Panc1 (cell line): ENCODE data around the gene CD1C. TPM values are rescaled to one million over a fixed set of nuclear protein-coding genes. Genes with fewer than 3 reads are reported as not detected.

ENCODE experiments used
- ATAC-seq: fragments of 200-7000 bp; cut with Tn5 transposase; 2 replicates; pipeline ENCODE4 v1.9.1; 2020; ENCODE audit warnings: mild to moderate bottlenecking, moderate library complexity
- BruUV-seq: library from RNA; stranded (reverse); fragments of 400-500 nt; replicated peaks from 2 replicates; lab custom pipeline; 2021; lab: Mats Ljungman, UMichigan
- CTCF ChIA-PET: fragments of 300-600 bp; sonication (Branson Sonifier 250); formaldehyde crosslinking; loops from one replicate; lab custom pipeline; 2022; ENCODE audit warnings: antibody characterized with exemption; lab: Charles Lee
- POLR2A ChIA-PET: fragments of 300-600 bp; sonication (Branson Sonifier 250); formaldehyde crosslinking; loops from one replicate; lab custom pipeline; 2022; ENCODE audit warnings: antibody characterized with exemption; lab: Charles Lee
- DNase-seq: peaks from one replicate; pipeline ENCODE4 v3.0.0-alpha.2; 2010; ENCODE audit warnings: low read depth, low spot score
- H3K27ac ChIP-seq: 2 replicates; pipeline ENCODE4 v1.5.1; 2011; ENCODE audit warnings: mild to moderate bottlenecking, low read length, inconsistent platforms
- H3K27me3 ChIP-seq: fragments of 200-500 bp; sonication (Bioruptor generic); 2 replicates; pipeline ENCODE4 v1.6.0; 2014; ENCODE audit warnings: low read length, inconsistent platforms; ENCODE audit not compliant: control insufficient read depth, insufficient read depth
- H3K36me3 ChIP-seq: fragments of 200-500 bp; sonication (Bioruptor generic); 2 replicates; pipeline ENCODE4 v1.5.1; 2014; ENCODE audit warnings: inconsistent platforms, mild to moderate bottlenecking, low read length, moderate library complexity; ENCODE audit not compliant: control insufficient read depth, insufficient read depth
- H3K4me1 ChIP-seq: 2 replicates; pipeline ENCODE4 v1.5.1; 2011; ENCODE audit warnings: inconsistent platforms, mild to moderate bottlenecking, low read length, moderate library complexity; ENCODE audit not compliant: control insufficient read depth, insufficient read depth
- H3K4me3 ChIP-seq, 2 experiments: 2 replicates each; pipeline ENCODE4 v1.5.1; 2011 to 2012; ENCODE audit warnings: low read depth in 2 of 2, low read length in 2 of 2, mild to moderate bottlenecking in 2 of 2, inconsistent platforms in 1 of 2, moderate library complexity in 1 of 2
- H3K9me3 ChIP-seq: fragments of 200-500 bp; sonication (Bioruptor generic); 2 replicates; pipeline ENCODE4 v1.5.1; 2014; ENCODE audit warnings: low read depth, mild to moderate bottlenecking, inconsistent platforms, low read length, moderate library complexity; ENCODE audit not compliant: control insufficient read depth, insufficient read depth
- POLR2AphosphoS5 ChIP-seq: IDR thresholded peaks from 2 replicates; pipeline ENCODE4 v1.6.1; 2012; ENCODE audit warnings: mild to moderate bottlenecking, low read depth, low read length, moderate library complexity
- SIN3A ChIP-seq: IDR thresholded peaks from 2 replicates; pipeline ENCODE4 v1.6.1; 2012; ENCODE audit warnings: low read depth, mild to moderate bottlenecking, low read length, moderate library complexity, borderline replicate concordance; ENCODE audit not compliant: insufficient read depth
- TCF7L2 ChIP-seq: IDR thresholded peaks from 2 replicates; pipeline ENCODE4 v1.6.1; 2011; ENCODE audit warnings: mild to moderate bottlenecking, low read depth, low read length, inconsistent platforms
- in situ Hi-C: cut with HindIII; loops from 2 replicates; pipeline ENCODE4 v1.10.0; 2016; ENCODE audit warnings: low sequenced_read_pairs, low pct_unique_long_range_greater_than_20kb
- intact Hi-C: fragments of 100-400 bp; cut with micrococcal nuclease; formaldehyde crosslinking; loops from one replicate; pipeline ENCODE4 v1.10.0; 2022; ENCODE audit not compliant: unreplicated experiment
- total RNA-seq: library from RNA; stranded (reverse); gene quantifications from one replicate; pipeline ENCODE4 v1.2.1, GENCODE V29; 2021; ENCODE audit not compliant: unreplicated experiment
- TF ChIP-seq, protein P1 (sequence below), 2 experiments: IDR thresholded peaks; 2 replicates each; pipeline ENCODE4 v1.6.1; 2011 to 2012; ENCODE audit warnings: low read depth in 2 of 2, control low read depth in 1 of 2, low read length in 1 of 2, mild to moderate bottlenecking in 1 of 2, moderate library complexity in 1 of 2; ENCODE audit not compliant: insufficient read depth in 1 of 2
- TF ChIP-seq, protein P2 (sequence below): fragments of 450-650 bp; IDR thresholded peaks from 2 replicates; pipeline ENCODE4 v1.5.1; 2017; ENCODE audit warnings: mild to moderate bottlenecking

The CD1C gene
- total RNA-seq, 1 experiment from 2014 or later, result not detected

DNA sequence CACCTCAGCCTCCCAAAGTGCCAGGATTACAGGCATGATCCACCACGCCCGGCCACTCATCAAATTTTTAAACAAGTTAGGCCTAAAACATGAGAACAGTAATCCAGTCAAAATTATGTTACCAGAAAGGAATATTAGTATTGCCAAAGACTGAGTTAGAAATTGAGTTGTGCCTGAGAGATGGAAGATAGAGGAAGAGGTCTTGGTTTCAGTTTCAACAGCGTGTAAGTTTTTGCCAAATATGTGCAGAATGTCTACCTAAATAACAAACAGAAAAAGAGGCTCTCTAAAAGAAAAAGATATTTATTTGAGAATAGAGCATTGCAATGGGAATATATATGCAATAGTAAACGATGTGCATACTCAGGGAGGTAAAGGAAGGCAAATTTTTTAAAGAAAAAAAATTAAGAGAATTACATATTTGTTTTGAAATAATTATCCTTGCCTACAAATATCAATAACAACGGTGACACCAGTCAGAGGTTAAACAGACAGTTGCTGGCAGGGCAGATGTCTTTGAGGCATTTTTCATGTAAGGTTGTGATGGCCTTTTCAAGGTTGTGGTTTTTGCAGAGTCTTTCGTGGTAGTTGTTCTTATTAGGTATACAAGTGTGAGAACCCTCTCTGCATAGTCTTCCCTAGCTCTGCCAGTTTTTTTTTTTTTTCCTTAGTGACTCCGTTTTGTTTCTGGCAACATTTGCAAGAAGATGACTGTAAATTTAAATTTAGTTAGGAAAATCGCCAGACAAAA, 43.9 kb downstream of the CD1C start:
- no peak for DNase-seq
- Histone ChIP-seq H3K27me3 (no peaks in the 10 kb centered on the region), H3K27ac (no peak overlapping the region), H3K4me3 (no peak overlapping the region), H3K9me3 (no peaks in the 10 kb centered on the region), H3K4me1 (no peaks in the 10 kb centered on the region), H3K36me3 (no peaks in the 10 kb centered on the region)
- in situ Hi-C loops, result no loop called here
- TF ChIP-seq TCF7L2, result no peak
- TF ChIP-seq, protein P1, sequence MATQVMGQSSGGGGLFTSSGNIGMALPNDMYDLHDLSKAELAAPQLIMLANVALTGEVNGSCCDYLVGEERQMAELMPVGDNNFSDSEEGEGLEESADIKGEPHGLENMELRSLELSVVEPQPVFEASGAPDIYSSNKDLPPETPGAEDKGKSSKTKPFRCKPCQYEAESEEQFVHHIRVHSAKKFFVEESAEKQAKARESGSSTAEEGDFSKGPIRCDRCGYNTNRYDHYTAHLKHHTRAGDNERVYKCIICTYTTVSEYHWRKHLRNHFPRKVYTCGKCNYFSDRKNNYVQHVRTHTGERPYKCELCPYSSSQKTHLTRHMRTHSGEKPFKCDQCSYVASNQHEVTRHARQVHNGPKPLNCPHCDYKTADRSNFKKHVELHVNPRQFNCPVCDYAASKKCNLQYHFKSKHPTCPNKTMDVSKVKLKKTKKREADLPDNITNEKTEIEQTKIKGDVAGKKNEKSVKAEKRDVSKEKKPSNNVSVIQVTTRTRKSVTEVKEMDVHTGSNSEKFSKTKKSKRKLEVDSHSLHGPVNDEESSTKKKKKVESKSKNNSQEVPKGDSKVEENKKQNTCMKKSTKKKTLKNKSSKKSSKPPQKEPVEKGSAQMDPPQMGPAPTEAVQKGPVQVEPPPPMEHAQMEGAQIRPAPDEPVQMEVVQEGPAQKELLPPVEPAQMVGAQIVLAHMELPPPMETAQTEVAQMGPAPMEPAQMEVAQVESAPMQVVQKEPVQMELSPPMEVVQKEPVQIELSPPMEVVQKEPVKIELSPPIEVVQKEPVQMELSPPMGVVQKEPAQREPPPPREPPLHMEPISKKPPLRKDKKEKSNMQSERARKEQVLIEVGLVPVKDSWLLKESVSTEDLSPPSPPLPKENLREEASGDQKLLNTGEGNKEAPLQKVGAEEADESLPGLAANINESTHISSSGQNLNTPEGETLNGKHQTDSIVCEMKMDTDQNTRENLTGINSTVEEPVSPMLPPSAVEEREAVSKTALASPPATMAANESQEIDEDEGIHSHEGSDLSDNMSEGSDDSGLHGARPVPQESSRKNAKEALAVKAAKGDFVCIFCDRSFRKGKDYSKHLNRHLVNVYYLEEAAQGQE (IDR thresholded peaks at IDR 0.05; ENCODE audit: insufficient read depth in 1 of 2, low read depth in 2 of 2, low read length in 1 of 2), result no peak
- TF ChIP-seq POLR2AphosphoS5, result no peak
- no peak for TF ChIP-seq SIN3A
- no peak for ATAC-seq
- intact Hi-C loops, result no loop called here
- BruUV-seq, result no TSS peak
- ChIA-PET POLR2A (no interaction called here), CTCF (no interaction called here)

DNA sequence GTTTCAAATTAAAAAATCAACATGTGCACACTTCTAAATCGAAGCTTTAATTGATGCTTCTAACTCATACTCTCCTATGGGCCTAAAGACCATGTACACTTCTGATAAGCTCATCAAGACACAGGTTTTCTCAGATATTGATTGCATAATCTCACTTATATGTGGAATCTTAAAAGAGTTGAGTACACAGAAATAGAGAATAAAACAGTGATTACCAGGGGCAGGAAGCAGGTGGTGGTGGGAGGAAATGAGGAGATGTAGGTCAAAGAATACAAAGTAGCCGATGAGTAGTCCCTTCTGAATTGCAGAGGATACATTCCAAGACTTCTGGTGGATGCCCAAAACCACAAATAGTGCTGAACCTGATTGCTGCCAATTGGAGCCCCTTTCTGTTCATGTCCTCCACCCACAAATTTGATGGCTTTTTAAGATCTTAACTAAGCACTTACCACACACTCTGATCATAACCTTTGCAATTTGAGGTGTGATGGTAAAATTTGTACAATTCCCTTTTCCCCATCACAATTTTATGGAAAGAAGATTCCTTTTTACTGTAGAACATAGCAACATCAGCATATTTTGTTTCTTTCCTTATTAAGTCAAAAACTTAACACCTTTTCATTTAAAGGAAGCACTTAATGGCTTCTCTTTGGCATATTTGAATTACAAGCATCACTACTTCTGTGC, 44.9 kb downstream of the CD1C start:
- ATAC-seq, result no peak
- DNase-seq, result no peak
- ChIA-PET CTCF (no interaction called here), POLR2A (no interaction called here)
- Histone ChIP-seq H3K27me3 (no peaks in the 10 kb centered on the region), H3K36me3 (no peaks in the 10 kb centered on the region), H3K9me3 (no peaks in the 10 kb centered on the region), H3K27ac (no peak overlapping the region), H3K4me1 (no peaks in the 10 kb centered on the region), H3K4me3 (no peak overlapping the region)
- in situ Hi-C loops (no loop called here), intact Hi-C loops (no loop called here)
- TF ChIP-seq SIN3A (no peak), TCF7L2 (no peak), POLR2AphosphoS5 (no peak)
- TF ChIP-seq, protein P2, sequence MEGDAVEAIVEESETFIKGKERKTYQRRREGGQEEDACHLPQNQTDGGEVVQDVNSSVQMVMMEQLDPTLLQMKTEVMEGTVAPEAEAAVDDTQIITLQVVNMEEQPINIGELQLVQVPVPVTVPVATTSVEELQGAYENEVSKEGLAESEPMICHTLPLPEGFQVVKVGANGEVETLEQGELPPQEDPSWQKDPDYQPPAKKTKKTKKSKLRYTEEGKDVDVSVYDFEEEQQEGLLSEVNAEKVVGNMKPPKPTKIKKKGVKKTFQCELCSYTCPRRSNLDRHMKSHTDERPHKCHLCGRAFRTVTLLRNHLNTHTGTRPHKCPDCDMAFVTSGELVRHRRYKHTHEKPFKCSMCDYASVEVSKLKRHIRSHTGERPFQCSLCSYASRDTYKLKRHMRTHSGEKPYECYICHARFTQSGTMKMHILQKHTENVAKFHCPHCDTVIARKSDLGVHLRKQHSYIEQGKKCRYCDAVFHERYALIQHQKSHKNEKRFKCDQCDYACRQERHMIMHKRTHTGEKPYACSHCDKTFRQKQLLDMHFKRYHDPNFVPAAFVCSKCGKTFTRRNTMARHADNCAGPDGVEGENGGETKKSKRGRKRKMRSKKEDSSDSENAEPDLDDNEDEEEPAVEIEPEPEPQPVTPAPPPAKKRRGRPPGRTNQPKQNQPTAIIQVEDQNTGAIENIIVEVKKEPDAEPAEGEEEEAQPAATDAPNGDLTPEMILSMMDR, result no peak
- TF ChIP-seq, protein P1 (IDR thresholded peaks at IDR 0.05; ENCODE audit: insufficient read depth in 1 of 2, low read depth in 2 of 2, low read length in 1 of 2), result no peak
- BruUV-seq, result no TSS peak
